RWPE1 (cell line): ENCODE measurements around the gene ERBB2.

Source experiments
- CTCF ChIA-PET: fragments of 350-600 bp; sonication (Branson Sonifier 250); formaldehyde crosslinking; extraction: SDS; loops from one replicate; lab custom pipeline; 2021; lab: Yijun Ruan, JAX
- POLR2A ChIA-PET: fragments of 400-600 bp; formaldehyde crosslinking; extraction: SDS; loops from one replicate; lab custom pipeline; 2020; ENCODE audit warnings: antibody characterized with exemption; ENCODE audit not compliant: low non-redundant PET; lab: Yijun Ruan, JAX
- DNase-seq: peaks from one replicate; pipeline ENCODE4 v3.0.0; 2012; ENCODE audit warnings: low spot score
- H3K27ac ChIP-seq: fragments of 450-650 bp; 2 replicates; pipeline ENCODE4 v1.5.1; 2017
- CTCF ChIP-seq: fragments of 450-650 bp; conservative IDR thresholded peaks from 2 replicates; pipeline ENCODE4 v1.5.1; 2017; ENCODE audit warnings: low read depth, mild to moderate bottlenecking

The ERBB2 gene

GRCh38 chr17:39754958-39755553 lies 55.2 kb downstream of the ERBB2 start:
- ChIA-PET POLR2A (interaction anchor here (0.6 kb wide), 2 partner anchors 23 to 290 kb away, joined by 3 to 4 read pairs; no protein-coding TSS in a partner anchor), CTCF (interaction anchor here (0.6 to 3.8 kb wide), 5 partner anchors 109 to 1685 kb away, joined by 3 to 21 read pairs (median 3); partner anchors contain the start of gene IKZF3)
- no peak for TF ChIP-seq CTCF
- H3K27ac ChIP-seq = peak overlapping the region; percentile 90
- DNase-seq = no peak

GRCh38 chr17:39755554-39756379 lies 55.9 kb downstream of the ERBB2 start:
- DNase-seq = no peak
- peak overlapping the region; percentile 90; the same call in 1 of the 2 replicates for H3K27ac ChIP-seq
- POLR2A ChIA-PET = interaction anchor here (0.6 kb wide), 1 partner anchor 291 kb away, joined by 3 read pairs; no protein-coding TSS in a partner anchor

GRCh38 chr17:39756380-39757079 lies 56.7 kb downstream of the ERBB2 start:
- no peak overlapping the region for H3K27ac ChIP-seq
- no peak for DNase-seq
- ChIA-PET POLR2A (no interaction called here), CTCF (no interaction called here)
- no peak for TF ChIP-seq CTCF

More at GRCh38 chr17:39755554-39756379, 55.9 kb downstream of the ERBB2 start:
- TF ChIP-seq CTCF = no peak
- CTCF ChIA-PET = interaction anchor here (1.1 to 3.8 kb wide), 2 partner anchors 117 to 134 kb away, joined by 3 to 21 read pairs; no protein-coding TSS in a partner anchor

- DNase-seq = no peak
- POLR2A ChIA-PET = no interaction called here
- no peak overlapping the region for H3K27ac ChIP-seq
- CTCF ChIA-PET = no interaction called here
- no peak for TF ChIP-seq CTCF
These were observed 57.4 kb downstream of the ERBB2 start for GRCh38 chr17:39757176-39757662.

- POLR2A ChIA-PET = no interaction called here
- CTCF ChIA-PET = interaction anchor here (0.7 kb wide), 1 partner anchor 92 kb away, joined by 3 read pairs; no protein-coding TSS in a partner anchor
- H3K27ac ChIP-seq = no peak overlapping the region
- TF ChIP-seq CTCF = no peak
- no peak for DNase-seq
These were observed 58.3 kb downstream of the ERBB2 start for GRCh38 chr17:39757931-39758873.
